Left renal pelvis (tissue), 4 donors: ENCODE results near the gene ZMYND8. TPM values are rescaled to one million over a fixed set of nuclear protein-coding genes. Genes with fewer than 3 reads are reported as not detected.
"Not testable (repeated sequence)": the region's sequence is repeated elsewhere in the genome, so short reads cannot be mapped to it uniquely, and the experiment has no call there.

Experiments
- DNase-seq, 4 donors: peaks; one replicate each; pipeline ENCODE4 v3.0.0-alpha.2; 2013; ENCODE audit warnings: low read depth in 4 of 4, low spot score in 3 of 4
- polyA plus RNA-seq, 4 donors: library from polyadenylated mRNA; unstranded; fragments of 120-200 nt; gene quantifications; one replicate each; pipeline ENCODE4 v1.2.1, GENCODE V29; 2013; ENCODE audit not compliant: insufficient read length in 4 of 4

ZMYND8 gene
- polyA plus RNA-seq, 4 donors: 35.3 to 45.0 (median 42.8) TPM

GRCh38 chr20:47290666-47291430 is 65.7 kb downstream of the ZMYND8 start:
- no peak for DNase-seq

- no peak for DNase-seq
Measured at GRCh38 chr20:47290008-47290407, 66.5 kb downstream of the ZMYND8 start.

- no peak for DNase-seq
Measured at GRCh38 chr20:47289096-47289495, 67.4 kb downstream of the ZMYND8 start.

GRCh38 chr20:47288530-47288929 is 68.0 kb downstream of the ZMYND8 start:
- not testable (repeated sequence) for DNase-seq

- no peak for DNase-seq
Measured at GRCh38 chr20:47287609-47288144, 68.8 kb downstream of the ZMYND8 start.

GRCh38 chr20:47286681-47287080 is 69.8 kb downstream of the ZMYND8 start:
- DNase-seq: no peak

GRCh38 chr20:47285189-47285588 is 71.3 kb downstream of the ZMYND8 start:
- no peak for DNase-seq

GRCh38 chr20:47284373-47284772 is 72.1 kb downstream of the ZMYND8 start:
- no peak for DNase-seq

GRCh38 chr20:47283411-47283810 is 73.1 kb downstream of the ZMYND8 start:
- DNase-seq: no peak

- no peak for DNase-seq
Measured at GRCh38 chr20:47282864-47283263, 73.6 kb downstream of the ZMYND8 start.

GRCh38 chr20:47281376-47281775 is 75.1 kb downstream of the ZMYND8 start:
- DNase-seq: no peak

GRCh38 chr20:47280668-47281067 is 75.8 kb downstream of the ZMYND8 start:
- DNase-seq: no peak

GRCh38 chr20:47280228-47280627 is 76.3 kb downstream of the ZMYND8 start:
- DNase-seq: no peak

- no peak for DNase-seq
Measured at GRCh38 chr20:47278907-47279348, 77.6 kb downstream of the ZMYND8 start.

- not testable (repeated sequence) for DNase-seq
Measured at GRCh38 chr20:47277535-47277872, 79.0 kb downstream of the ZMYND8 start.

- DNase-seq: peak in 1 of 4 donors; percentile 46
Measured at GRCh38 chr20:47276851-47277534, 79.5 kb downstream of the ZMYND8 start.

GRCh38 chr20:47276251-47276650 is 80.2 kb downstream of the ZMYND8 start:
- DNase-seq: no peak

- DNase-seq: no peak
Measured at GRCh38 chr20:47275548-47275947, 81.0 kb downstream of the ZMYND8 start.

GRCh38 chr20:47274401-47275108 is 81.9 kb downstream of the ZMYND8 start:
- DNase-seq: no peak

GRCh38 chr20:47273591-47274235 is 82.8 kb downstream of the ZMYND8 start:
- DNase-seq: no peak
